Fibroblast of skin of right biceps (primary cell): ENCODE data around the gene CARF.
"Not testable (repeated sequence)": the region's sequence is repeated elsewhere in the genome, so short reads cannot be mapped to it uniquely, and the experiment has no call there.

Experiments
- DNase-seq: peaks from one replicate; pipeline ENCODE4 v3.0.0-alpha.2; 2013

Gene CARF

DNA sequence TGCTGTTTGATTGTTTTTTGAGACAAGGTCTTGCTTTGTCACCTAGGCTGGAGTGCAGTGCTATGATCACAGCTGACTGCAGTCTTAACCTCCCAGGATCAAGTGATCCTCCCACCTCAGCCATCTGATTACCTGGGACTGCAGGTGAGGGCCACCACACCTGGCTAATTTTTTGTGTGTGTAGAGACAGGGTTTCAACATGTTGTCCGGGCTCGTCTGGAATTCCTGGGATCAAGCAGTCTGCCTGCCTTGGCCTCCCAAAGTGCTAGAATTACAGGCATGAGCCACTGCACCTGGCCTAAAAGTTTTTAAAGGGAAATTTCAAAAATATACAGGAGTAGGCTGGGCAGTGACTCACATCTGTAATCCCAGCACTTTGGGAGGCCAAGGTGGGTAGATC lies 22.4 kb downstream of the CARF start:
- DNase-seq, result no peak

DNA sequence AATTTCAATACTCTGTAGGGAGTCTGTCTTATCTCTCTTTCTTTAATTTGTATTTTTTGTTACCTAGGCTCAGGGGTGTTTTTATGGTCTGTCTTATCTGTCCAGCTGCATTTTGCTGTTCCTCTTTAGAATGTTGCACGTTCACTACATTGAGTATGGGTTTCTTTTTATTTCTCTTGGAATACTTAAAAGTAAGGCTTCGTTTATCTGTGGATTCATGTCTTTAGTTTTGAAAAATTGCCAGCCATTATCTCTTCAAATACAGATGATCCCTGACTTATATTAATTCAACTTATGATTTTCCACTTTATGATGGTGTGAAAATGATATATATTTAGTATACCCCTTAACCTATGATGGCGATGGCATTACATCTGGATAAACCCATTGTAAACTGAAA lies 26.9 kb downstream of the CARF start:
- no peak for DNase-seq

DNA sequence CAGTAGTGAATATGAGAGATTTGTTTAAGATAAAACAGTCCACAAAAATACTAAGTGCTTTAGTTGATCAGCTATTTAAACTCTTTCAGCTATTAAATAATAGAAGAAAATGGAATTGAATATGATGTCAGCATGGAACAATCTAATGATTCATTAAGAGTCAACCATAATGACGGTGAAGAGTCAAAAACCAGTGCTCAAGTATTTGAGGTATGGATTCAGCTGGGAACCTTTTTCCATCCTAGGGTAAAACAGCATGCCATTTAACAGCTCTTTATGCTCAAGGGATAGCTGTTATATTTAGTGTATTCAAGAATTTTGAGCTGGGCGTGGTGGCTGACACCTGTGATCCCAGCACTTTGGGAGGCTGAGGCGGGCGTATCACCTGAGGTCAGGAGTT lies 29.7 kb downstream of the CARF start:
- peak; percentile 57 for DNase-seq

DNA sequence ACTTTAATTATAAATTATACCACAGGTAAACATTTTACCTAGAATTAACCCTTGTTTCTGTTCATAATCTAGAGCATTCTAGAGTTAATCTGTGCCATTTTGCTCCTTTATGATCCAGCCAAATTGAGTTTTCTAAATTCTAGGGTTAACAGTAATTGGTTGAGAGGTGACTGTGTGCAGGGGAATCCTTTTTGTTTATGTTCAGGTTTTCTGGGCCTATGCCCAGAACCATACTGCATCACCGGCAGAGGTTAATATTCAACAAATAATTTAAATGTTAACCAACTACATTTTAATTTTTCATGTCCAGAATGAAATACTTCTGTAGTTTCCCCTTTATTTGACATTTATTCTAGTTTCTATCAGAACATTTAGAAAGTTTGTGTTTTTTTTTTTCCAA lies 32.3 kb downstream of the CARF start:
- DNase-seq, result peak; percentile 49

DNA sequence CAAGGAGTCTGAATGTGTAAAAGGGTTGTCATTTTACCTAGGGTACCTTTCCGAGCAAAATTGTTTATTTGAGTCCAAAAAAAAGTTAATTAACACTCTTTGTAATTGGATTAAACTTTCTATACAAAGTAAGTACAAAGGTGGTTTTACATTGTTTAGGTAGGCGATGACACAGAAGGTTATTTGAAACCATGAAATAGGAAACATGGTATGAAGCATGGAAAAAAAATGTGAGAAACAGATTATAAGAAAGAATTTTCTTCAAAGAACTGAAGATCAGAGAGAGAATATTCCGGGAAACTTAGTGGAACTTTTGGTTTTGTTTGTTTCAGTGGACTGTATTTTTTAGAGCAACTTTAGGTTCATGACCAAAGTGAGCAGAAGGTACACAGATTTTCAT lies 32.7 kb downstream of the CARF start:
- peak; percentile 6 for DNase-seq

DNA sequence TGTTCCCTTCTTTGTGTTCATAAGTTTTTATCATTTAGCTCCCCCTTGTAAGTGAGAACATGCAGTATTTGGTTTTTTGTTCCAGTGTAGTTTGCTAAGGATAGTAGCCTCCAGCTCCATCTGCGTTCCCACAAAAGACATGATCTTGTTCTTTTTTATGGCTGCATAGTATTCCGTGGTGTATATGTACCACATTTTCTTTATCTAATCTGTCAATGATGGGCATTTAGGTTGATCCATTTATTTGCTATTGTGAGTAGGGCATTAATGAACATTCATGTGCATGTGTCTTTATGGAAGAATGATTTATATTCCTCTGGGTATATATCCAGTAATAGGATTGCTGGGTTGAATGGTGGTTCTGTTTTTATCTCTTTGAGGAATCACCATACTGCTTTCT lies 33.4 kb downstream of the CARF start:
- no peak for DNase-seq

DNA sequence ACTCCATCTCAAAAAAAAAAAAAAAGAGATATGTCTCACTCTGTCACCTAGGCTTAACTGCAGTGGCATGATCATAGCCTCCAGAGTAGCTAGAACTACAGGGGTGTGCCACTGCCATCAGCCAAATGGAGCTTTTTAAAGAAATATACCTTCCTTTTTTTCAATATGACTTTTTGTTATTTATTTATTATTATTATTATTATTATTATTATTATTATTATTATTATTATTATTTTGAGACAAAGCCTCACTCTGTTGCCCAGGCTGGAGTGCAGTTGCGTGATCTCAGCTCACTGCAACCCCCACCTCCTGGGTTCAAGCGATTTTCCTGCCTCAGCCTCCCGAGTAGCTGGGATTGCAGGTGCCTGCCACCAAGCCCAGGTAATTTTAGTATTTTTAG lies 37.3 kb downstream of the CARF start:
- DNase-seq, result not testable (repeated sequence)

DNA sequence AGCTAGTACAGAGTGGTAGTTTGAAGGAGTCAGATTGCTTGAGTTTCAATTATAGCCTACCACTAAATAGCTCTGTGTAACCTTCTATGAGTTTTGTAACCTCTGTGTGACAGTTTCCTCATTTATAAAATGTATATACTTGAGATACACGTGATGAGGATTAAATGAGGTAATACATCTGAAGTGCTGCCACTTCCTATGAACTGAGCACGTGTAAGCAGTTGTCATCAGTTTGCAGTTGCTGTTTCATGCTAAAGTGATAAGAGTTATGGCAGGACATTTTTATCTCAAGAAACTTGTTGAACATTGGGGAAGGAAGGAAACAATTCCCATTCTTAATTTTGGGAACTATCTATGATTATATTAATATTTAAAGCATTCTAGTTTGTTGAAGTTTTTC lies 38.5 kb downstream of the CARF start:
- no peak for DNase-seq

DNA sequence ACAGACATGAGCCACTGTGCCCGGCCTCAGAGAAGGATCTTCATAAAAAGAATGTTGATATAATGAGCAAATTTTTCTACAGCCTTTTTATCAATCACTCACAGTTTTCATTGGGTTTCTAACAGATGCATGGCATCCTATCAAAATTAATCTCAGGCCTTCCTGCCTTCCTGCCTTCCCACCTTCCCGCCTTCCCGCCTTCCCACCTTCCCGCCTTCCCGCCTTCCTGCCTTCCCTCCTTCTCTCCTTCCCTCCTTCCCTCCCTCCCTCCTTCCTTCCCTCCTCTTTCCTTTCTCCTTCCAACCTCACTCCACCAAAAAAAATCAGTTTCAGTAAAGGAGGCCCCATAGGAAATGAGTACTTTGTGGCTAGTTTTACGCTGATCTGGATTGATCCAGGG lies 48.4 kb downstream of the CARF start:
- DNase-seq, result no peak

DNA sequence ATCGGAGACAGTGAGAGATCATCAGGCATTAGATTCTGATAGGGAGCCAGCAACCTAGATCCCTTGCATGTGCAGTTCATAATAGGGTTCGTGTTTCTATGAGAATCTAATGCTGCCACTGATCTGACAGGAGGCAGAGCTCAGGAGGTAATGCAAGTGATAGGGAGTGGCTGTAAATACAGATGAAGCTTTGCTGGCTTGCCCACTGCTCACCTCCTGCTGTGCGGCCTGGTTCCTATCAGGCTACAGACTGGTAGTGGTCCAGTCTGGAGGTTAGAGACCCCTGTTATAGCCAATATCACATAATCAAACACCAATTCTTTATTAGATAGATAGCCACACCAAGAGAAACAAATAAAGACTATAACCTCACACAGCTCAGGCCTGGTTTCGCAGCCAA lies 51.6 kb downstream of the CARF start:
- DNase-seq, result no peak

DNA sequence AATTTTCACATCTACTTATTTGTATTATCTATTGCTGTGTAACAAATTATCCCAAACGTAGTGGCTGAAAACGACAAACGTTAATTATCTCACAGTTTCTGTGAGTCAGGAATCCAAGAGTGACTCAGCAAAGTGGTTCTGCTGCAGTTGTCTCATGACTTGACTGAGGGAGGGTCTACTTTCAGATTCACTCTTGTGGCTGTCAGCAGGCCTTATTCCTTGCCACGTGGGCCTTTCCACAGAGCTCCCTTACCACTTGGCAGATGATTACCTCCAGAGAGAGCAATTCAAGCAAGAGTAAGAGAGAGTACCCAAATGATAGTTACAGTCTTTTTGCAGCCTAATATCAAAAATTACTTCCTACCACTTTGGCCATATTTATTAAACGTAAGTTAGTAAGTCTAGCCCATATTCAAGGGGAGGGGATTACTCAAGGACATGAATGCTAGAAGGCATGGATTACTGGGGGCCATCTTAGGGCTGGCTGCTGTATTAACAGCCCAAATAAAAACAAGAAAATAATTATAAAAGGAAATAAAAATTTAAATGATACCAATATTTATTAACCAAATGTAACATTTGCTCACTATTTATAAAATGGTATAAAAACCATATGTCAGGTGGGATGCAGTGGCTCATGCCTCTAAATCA lies 53.9 kb downstream of the CARF start:
- peak; percentile 57 for DNase-seq

DNA sequence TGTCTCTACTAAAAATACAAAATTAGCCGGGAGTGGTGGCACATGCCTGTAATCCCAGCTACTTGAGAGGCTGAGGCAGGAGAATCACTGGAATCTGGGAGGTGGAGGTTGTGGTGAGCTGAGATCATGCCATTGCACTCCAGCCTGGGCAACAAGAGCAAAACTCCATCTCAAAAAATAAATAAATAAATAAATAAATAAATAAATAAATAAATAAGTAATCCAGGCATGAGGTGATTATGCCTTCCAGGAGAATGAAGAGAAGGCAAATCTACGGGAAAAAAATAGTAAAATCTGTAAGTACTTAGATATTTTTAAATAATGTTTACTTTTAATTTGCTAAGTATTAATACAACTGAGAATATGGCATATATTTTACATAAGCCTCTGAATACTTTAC lies 57.3 kb downstream of the CARF start:
- not testable (repeated sequence) for DNase-seq

DNA sequence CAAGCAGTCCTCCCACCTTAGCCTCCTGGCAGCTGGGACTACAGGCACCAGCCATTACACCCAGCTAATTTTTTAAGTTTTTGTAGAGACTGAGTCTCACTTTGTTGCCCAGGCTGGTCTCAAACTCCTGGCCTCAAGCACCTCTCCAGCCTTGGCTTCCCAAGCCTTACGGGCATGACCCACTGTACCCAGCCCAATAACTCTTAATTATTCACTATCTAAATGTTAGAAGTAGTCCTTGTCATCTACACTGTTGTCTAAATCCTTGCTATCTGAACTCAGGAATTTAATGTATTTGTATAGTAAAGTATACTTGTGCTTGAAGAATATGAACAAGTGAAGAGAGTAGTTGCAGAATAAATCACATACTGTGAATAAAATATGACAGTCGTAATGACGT lies 64.7 kb downstream of the CARF start:
- DNase-seq, result no peak

DNA sequence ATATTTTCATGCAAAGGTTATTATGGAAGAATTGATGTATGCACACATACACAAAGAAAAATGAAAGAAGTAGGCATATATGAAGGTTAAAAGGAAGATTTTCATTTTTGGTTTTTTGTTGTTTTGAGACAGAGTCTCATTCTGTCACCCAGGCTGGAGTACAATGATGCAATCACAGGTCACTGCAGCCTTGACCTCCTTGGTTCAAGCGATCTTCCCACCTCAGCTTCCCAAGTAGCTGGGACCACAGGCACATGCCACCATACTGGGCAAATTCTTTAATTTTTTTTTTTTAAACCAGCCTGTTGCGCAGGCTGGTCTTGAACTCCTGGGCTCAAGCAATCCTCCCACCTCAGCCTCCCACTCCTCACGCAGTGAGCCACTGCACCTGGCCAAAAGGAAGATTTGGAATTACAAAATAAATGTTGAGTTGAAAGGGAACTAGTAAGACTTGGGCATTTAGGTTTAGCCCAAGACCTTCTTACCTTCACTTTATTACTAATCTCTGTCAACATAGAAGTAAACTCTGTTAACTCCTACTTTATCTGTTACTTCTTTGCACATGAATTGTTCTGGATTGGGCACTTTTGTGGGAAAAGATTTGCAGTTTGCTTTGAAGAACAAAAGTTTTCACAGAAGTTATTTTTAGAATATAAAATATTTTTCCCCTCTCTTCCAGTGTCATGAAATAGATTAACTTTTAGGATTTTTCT lies 70.9 kb downstream of the CARF start:
- DNase-seq, result no peak

DNA sequence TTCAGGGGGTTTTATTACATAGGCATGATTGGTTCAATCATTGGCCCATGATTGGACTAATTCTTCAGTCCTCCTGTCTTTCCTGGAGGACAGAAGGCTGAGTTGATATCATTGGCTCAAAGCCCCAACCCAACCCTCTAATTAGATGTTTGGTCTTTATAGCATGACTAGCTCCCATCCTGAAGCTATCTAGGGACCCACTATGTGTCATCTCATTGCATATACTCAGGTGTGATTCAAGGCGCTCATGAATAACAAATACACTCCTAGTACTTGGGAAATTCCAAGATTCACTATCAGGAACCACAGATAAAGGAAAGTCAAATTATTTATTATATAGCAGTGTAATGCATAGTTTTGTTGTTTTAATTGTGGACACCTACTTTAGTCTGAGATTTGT lies 77.7 kb downstream of the CARF start:
- DNase-seq, result no peak

DNA sequence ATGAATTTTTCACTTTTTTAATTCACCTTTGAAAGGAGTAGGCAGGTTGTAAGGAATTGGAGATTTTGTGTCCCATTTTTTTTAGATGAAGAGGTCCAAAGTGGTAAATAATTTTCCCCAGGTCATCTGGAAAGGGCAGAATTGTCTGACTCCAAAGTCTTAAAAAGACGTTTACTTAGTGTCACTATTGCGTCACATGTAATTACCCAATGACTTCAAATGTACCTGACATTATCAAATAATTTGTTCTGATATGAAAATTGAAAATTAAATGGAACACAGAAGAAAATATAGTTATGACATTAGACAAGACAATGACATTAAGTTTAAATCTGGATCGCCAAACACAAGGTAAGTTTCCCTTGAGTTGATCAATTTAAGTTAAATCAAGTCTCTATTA lies 78.4 kb downstream of the CARF start:
- DNase-seq, result no peak

DNA sequence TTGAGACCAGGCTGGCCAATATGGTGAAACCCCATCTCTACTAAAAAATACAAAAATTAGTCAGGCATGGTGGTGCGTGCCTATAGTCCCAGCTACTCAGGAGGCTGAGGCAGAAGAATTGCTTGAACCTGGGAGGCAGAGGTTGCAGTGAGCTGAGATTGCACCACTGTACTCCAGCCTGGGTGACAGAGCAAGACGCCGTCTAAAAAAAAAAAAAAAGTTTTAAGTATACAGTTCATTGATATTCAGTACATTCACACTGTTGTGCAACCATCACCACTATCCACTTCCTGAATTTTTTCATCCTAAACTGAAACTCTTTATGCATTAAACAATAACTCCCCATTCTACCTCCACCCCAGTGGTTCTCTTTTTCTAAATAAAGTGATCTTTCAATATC lies 85.0 kb downstream of the CARF start:
- not testable (repeated sequence) for DNase-seq

DNA sequence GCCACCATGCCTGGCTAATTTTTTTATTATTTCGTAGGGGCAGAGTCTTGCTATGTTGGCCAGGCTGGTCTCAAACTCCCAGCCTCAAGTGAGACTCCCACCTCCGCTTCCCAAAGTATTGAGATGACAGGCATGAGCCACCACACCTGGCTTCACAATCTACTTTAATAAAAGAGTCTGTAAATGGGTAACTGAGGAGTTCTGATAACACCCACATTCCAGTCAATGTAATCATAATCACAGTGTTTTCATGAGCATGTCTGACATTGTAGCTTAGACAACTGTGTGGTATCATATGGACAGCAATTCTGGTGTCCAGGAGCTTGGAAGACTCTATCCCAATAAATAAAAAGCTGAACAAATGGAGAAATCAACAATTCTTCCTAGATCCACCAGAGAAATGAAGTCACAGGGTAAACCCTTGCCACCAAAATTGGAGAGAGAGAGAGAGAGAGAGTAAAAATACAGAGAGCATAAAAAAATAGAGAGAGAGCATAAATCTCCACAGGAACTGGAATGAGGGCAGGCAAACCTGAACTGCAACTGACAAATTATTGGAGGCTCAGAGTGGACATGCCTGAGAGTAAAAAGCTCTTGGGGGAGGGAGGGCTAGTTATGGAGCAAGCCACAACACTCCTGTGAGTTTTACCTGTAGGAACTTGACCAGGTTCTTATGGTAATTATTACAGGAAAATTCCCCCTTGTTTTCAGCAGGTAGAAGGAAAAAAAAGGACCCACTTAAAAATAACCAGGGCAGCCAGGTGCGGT lies 90.2 kb downstream of the CARF start:
- DNase-seq, result no peak

DNA sequence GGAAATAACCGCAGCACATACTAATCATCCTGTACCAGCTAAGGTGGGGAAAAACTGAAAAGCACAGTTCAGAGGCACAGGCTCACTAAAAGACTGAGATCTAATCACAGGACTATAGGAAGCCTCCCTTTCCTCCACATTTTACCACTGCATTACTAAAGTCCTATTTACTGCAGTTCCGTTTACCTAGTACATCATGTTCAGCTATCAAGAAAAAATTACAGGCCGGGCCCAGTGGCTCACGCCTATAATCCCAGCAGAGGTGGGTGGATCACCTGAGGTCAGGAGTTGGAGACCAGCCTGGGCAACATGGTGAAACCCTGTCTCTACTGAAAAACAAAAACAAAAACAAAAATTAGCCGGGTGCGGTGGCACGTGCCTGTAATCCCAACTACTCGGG lies 91.6 kb downstream of the CARF start:
- DNase-seq, result no peak

DNA sequence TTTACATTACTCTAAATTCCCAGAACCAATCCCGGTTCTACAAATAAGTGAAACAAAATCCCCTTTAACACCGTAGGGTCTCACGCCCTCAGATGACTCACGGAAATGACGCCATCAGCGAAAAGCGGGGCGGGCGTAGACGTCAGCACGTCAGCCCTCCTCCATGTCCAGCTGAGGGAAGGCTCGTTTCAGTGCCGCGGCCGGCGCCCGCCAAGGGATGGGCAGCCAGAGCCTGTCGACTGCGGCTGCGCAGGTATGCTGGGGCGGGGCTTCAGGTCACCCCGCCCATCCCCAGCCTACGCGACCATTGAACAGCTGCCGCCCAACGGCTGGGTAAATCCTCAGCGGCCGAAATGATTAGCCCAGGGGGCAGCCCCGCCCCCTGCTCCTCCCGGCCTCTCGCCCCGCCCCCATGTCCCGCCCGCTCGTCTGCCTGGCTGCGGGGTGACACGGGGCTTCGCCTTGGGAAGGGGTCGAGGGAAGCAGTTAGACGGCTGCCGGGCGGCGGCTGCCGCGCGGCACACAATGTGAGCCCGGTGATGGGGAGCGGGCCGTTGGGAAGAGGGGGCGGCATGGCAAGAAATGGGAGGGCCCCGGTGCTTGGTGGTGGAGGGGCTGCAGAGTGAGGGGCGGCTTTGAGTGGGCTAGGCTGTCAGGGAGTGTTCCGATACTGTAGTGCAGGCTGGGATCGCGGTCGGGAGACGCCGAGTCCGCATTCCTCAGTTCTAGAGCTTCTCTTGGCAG lies 102.6 kb downstream of the CARF start, which contains the start of gene NBEAL1:
NBEAL1 (plus strand) TSS at position 420 of the 744 bp plus-strand sequence. CDS start 1,510 bp downstream, outside the sequence.
- peak; percentile 99 for DNase-seq

DNA sequence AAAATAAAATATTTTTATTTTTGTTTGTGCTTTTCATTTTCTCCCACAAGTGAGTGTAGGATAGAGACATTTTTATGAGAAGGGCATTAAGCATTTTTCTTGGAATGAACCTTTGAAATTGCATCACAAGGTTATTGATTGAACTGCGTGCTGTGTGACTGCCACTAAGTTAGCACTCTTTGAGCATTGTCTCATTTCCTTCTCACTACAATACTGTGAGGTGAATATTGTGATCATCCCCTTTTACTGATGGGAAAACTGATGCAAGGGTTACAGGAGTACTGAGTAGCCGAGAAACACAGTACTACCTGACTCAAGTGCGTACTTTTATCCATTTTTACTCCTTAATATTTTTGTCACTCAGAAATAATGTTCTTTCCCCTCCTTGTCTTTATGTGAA lies 104.6 kb downstream of the CARF start:
- no peak for DNase-seq

DNA sequence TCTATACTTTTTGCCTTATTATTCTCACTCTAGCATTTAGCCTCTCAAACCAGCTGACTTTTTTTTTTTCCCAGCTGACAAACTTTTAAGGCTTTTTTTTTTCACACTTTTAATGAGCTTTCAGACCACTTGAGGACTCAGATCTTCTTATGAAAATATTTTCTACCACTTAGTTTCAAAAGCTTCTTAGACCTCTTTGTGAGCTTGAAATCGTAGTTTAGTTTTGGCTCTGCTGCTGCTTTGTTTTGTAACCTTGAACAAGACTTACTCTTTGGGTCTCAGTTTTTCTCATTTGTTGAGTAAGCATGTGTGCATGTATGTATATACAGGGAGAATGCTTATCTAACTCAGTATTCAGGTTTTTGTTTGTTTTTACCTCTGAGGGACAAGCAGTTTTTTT lies 106.1 kb downstream of the CARF start:
- no peak for DNase-seq

DNA sequence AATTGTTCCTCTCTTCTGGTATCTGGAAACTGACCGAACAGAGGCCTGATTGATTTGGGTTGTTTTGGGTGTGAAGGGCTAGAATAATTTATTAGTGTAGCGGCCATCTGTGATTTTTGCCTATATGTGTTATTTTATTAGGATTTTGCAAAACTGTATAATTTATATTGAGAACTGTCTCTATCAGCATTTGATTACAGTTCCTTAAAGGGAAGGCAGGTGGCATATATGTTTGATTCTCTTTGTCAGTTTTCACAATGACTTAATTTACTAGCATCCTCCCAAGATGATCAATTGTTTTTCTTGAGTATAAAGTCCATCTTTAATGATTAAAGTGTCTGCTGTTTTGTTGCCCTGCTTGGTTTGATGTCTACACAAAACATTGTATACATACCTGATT lies 107.1 kb downstream of the CARF start:
- DNase-seq, result no peak
